ENCODE measurements around the gene AADACL4.

- TF ChIP-seq, protein P1, sequence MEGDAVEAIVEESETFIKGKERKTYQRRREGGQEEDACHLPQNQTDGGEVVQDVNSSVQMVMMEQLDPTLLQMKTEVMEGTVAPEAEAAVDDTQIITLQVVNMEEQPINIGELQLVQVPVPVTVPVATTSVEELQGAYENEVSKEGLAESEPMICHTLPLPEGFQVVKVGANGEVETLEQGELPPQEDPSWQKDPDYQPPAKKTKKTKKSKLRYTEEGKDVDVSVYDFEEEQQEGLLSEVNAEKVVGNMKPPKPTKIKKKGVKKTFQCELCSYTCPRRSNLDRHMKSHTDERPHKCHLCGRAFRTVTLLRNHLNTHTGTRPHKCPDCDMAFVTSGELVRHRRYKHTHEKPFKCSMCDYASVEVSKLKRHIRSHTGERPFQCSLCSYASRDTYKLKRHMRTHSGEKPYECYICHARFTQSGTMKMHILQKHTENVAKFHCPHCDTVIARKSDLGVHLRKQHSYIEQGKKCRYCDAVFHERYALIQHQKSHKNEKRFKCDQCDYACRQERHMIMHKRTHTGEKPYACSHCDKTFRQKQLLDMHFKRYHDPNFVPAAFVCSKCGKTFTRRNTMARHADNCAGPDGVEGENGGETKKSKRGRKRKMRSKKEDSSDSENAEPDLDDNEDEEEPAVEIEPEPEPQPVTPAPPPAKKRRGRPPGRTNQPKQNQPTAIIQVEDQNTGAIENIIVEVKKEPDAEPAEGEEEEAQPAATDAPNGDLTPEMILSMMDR (IDR thresholded peaks at IDR 0.05), result no peak
- no peak for TF ChIP-seq SIN3A (IDR thresholded peaks at IDR 0.05; ENCODE audit: borderline replicate concordance, insufficient read depth, low read depth, low read length)
These were observed 352 bp downstream of the AADACL4 start for GRCh38 chr1:12644237-12644636.

Measured in Panc1 (cell line).